Mucosa of descending colon (tissue), 3 donors: Measurements from ENCODE around the gene CHURC1. TPM values are rescaled to one million over a fixed set of nuclear protein-coding genes. Genes with fewer than 3 reads are reported as not detected.
A peak's percentile ranks its signal among the peaks of the same experiment; 100 is the strongest.

Experiments used
- ATAC-seq: fragments of 200-7000 bp; cut with Tn5 transposase; one replicate; pipeline ENCODE4 v1.9.1; 2020; ENCODE audit warnings: mild to moderate bottlenecking, moderate library complexity
- DNase-seq, 3 donors: peaks; one replicate each; pipeline ENCODE4 v3.0.0-alpha.2; 2020
- H3K36me3 ChIP-seq: fragments of 200-600 bp; one replicate; pipeline ENCODE4 v1.8.0; 2021; ENCODE audit warnings: low read depth, mild to moderate bottlenecking
- H3K4me1 ChIP-seq: fragments of 200-600 bp; one replicate; pipeline ENCODE4 v1.8.0; 2021; ENCODE audit warnings: low read depth, mild to moderate bottlenecking
- H3K4me3 ChIP-seq: fragments of 200-600 bp; one replicate; pipeline ENCODE4 v1.8.0; 2021; ENCODE audit warnings: mild to moderate bottlenecking
- H3K9me3 ChIP-seq: fragments of 200-600 bp; one replicate; pipeline ENCODE4 v1.8.0; 2021; ENCODE audit warnings: mild to moderate bottlenecking
- intact Hi-C, 2 donors: fragments of 100-400 bp; cut with DNase I in 1 of 2; cut with micrococcal nuclease in 1 of 2; formaldehyde crosslinking; loops; one replicate each; pipeline versions ENCODE4 v1.11.0 to v1.11.1; 2022; cut with DNase I, micrococcal nuclease
- total RNA-seq, 3 donors: library from RNA; stranded (reverse); fragmentation: NEBNext Ultra II Directional in 2 of 3; extraction: Animal tissue kit (Norgen Biotek cat#: 25700) in 2 of 3; gene quantifications; one replicate each; pipeline versions ENCODE4 v1.2.1 to v1.2.4, GENCODE V29; 2021 to 2023
- TF ChIP-seq, protein P1 (sequence below): fragments of 200-600 bp; IDR thresholded peaks from one replicate; pipeline ENCODE4 v1.8.0; 2022; ENCODE audit warnings: antibody characterized with exemption, mild to moderate bottlenecking
- donor health status: DM: no; HTN: no; CAD: no; lungs with moderate emphysema.
- donor health status: DM: no; HTN: no; CAD: no.
- donor health status: DM: no; HTN: yes; CAD: no.

CHURC1 gene
- total RNA-seq, 3 donors from 2014 or later, result 52.4 to 66.5 (median 65.4) TPM

DNA sequence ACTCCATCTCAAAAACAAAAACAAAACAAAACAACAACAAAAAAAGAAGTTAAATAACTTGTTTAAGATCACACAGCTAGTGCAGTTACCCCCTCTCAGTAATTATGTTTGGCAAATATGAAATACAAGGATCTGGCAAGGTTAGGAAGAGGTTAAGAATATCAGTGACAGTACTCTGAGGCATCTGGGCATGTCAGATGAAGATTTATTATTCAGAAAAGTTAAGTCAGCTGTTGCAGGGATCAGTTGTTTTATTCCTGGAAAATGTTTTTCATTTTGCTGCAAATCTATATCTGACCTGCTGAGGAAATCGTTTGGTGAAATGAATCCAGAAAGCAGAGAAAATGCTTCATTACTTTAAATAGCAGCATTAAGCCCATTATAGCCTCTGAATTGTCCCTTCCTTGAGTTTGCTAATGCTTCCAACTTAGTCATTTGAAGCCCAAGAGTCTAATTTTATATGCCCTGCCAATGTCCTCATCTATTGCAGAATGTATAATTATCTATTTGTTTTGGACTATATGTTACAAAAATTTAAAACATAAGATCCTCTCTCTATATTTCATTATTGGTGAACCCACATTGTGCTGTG lies 20.2 kb downstream of the CHURC1 start:
- peaks cover 21% of the 10 kb centered on the region for H3K4me1 ChIP-seq
- no peak overlapping the region for H3K4me3 ChIP-seq
- intact Hi-C loops, result no loop called here
- no peaks in the 10 kb centered on the region for H3K36me3 ChIP-seq
- no peaks in the 10 kb centered on the region for H3K9me3 ChIP-seq
- ATAC-seq, result no peak
- TF ChIP-seq, protein P1, sequence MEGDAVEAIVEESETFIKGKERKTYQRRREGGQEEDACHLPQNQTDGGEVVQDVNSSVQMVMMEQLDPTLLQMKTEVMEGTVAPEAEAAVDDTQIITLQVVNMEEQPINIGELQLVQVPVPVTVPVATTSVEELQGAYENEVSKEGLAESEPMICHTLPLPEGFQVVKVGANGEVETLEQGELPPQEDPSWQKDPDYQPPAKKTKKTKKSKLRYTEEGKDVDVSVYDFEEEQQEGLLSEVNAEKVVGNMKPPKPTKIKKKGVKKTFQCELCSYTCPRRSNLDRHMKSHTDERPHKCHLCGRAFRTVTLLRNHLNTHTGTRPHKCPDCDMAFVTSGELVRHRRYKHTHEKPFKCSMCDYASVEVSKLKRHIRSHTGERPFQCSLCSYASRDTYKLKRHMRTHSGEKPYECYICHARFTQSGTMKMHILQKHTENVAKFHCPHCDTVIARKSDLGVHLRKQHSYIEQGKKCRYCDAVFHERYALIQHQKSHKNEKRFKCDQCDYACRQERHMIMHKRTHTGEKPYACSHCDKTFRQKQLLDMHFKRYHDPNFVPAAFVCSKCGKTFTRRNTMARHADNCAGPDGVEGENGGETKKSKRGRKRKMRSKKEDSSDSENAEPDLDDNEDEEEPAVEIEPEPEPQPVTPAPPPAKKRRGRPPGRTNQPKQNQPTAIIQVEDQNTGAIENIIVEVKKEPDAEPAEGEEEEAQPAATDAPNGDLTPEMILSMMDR, result no peak
- DNase-seq, result no peak

DNA sequence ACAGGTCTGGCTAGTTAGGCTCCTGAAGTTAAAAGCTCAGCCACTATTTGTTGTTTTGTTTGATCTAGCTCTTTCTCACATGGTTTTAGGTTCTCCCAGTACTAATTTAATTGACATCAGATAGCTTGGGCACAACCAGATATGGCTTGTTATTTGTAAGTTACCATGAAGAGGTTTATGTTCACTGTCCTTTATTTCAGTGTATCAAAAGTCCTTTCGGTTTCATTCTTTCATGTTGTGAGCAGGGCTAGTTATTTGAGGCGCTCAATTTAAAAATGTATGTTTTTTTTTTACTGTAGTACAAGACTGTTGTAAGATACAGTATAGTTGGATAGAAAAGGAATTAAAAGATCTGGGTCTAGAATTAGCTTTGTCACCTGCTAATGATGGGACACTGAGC lies 21.3 kb downstream of the CHURC1 start:
- intact Hi-C loops, result no loop called here
- H3K36me3 ChIP-seq, result no peaks in the 10 kb centered on the region
- TF ChIP-seq, protein P1, result no peak
- H3K9me3 ChIP-seq, result no peaks in the 10 kb centered on the region
- H3K4me3 ChIP-seq, result no peak overlapping the region
- peak in 1 of 3 donors; percentile 1 for DNase-seq
- ATAC-seq, result no peak
- H3K4me1 ChIP-seq, result peaks cover 21% of the 10 kb centered on the region

DNA sequence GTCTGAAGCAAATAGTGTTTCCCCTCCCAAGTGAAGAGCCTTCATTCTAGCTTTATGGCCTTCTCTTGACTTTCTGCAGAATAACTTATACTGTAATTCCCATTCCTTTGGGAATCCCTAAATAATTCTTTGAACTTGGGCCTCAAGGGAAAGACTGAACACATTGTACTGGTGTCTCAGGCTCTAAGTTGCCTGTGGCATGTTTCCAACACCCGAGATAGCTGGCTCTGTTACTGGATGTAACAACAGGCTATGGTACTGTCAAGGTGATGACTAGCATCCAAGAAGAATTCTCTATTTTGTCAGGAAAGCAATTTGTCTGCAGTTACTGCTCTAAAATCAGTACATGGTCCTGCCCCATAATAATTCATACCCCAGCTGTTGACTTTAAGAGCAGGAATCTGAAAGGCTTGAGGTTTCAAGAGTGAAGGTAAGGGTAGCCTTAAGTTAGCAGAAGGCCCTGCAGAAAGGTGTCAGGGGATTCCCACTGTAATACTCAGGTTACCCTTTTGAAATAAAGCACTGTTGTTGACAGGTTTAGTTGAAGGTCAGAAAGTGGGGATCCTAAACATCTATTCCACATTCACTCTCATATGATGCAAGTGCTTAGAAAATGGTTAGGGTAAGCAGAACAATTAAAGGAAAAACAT lies 23.0 kb downstream of the CHURC1 start:
- peaks cover 16% of the 10 kb centered on the region for H3K4me1 ChIP-seq
- no peaks in the 10 kb centered on the region for H3K36me3 ChIP-seq
- intact Hi-C loops, result no loop called here
- H3K4me3 ChIP-seq, result no peak overlapping the region
- TF ChIP-seq, protein P1, result no peak
- peak in 1 of 3 donors; percentile 22 for DNase-seq
- H3K9me3 ChIP-seq, result no peaks in the 10 kb centered on the region
- no peak for ATAC-seq

DNA sequence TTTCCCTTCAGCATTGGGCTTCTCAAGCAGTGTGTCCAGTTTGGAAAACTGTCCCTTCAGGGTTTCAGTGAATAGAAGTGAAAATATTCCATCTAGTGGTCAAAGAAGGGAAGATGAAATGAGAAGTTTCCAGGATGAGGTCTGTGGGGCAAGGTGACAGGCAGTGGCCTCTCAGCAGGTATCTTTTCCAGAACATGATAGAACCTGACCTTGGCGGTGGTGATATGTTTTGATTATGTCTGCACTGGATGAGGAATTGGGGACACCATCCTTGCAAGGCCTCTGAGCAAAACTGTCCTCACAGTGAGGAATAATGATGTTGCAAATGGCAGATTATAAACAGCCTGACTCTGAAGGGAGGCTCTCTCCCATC lies 23.6 kb downstream of the CHURC1 start:
- H3K4me1 ChIP-seq, result peaks cover 17% of the 10 kb centered on the region
- H3K9me3 ChIP-seq, result no peaks in the 10 kb centered on the region
- DNase-seq (peak in 1 of 3 donors; percentile 2), ATAC-seq (no peak)
- H3K36me3 ChIP-seq, result no peaks in the 10 kb centered on the region
- TF ChIP-seq, protein P1, result no peak
- intact Hi-C loops, result no loop called here
- H3K4me3 ChIP-seq, result no peak overlapping the region

DNA sequence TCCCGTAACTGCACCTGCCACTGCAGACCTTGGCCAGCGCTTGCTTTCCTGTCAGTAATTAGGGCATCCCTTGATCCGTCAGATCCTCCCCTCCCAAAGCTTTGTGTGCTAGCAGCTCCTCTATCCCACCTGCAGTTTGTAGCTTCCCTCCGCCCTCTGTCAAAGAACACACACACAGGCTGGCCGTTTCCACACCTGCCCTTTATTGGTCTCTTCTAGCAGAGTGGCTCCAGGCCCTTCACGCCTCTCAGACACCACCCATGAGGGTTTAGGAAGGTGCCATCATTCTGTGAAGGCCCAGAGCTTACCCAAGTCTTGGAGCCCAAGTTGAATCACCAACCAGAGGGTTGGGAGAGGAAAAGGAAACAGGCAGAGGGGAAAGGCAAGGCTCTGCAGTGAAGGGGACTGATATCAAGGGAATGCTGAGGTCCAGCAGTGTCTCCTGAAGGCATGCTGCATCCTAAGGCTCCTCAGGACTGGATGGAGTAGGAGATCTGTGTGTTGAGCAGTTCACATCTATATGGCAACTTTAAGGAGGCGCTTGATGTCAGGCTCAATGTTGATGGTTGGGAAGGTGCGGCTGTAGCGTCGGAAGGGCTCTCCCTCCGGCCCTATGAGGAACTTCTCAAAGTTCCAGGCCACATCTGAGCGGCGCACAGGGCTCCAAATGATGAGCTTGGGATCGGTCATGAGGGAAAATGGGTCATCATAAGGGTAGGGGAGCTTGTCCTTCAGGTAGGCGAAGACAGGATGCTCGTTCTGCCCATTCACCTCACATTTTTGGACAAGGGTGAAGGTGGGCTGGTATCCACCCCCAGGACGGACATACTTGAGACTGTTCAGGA lies 24.9 kb downstream of the CHURC1 start:
- intact Hi-C loops, result no loop called here
- H3K4me3 ChIP-seq, result no peak overlapping the region
- TF ChIP-seq, protein P1, result no peak
- H3K36me3 ChIP-seq, result no peaks in the 10 kb centered on the region
- no peaks in the 10 kb centered on the region for H3K9me3 ChIP-seq
- DNase-seq, result peak in 2 of 3 donors; percentile 49 to 50
- peaks cover 26% of the 10 kb centered on the region for H3K4me1 ChIP-seq
- ATAC-seq, result peak; percentile 34
